Embryonic facial prominence (tissue), 1 donor: ENCODE measurements around the gene TMBIM1.

ENCODE experiments used
- DNase-seq: peaks from one replicate; pipeline ENCODE4 v3.0.0-alpha.2; 2016; ENCODE audit errors: extremely low spot score

TMBIM1 gene

GRCh38 chr2:218292048-218293014 is at the start of gene TMBIM1:
Gene TMBIM1 (minus strand): TSS chr2:218292503. CDS start chr2:218282141, 10,362 bp downstream.
- peak; percentile 53 for DNase-seq

GRCh38 chr2:218341381-218341780 is 49.1 kb upstream of the TMBIM1 start:
- no peak for DNase-seq

- DNase-seq = no peak
These were observed 48.4 kb upstream of the TMBIM1 start for GRCh38 chr2:218340656-218341055.

- DNase-seq = no peak
These were observed 42.2 kb upstream of the TMBIM1 start for GRCh38 chr2:218334531-218334930.

- DNase-seq = no peak
These were observed 40.8 kb upstream of the TMBIM1 start for GRCh38 chr2:218332920-218333645.

- no peak for DNase-seq
These were observed 40.0 kb upstream of the TMBIM1 start for GRCh38 chr2:218332288-218332687.

- no peak for DNase-seq
These were observed 39.4 kb upstream of the TMBIM1 start for GRCh38 chr2:218331745-218332144.

- DNase-seq = no peak
These were observed 37.7 kb upstream of the TMBIM1 start for GRCh38 chr2:218329826-218330593.

GRCh38 chr2:218329027-218329825 is 36.9 kb upstream of the TMBIM1 start:
- no peak for DNase-seq

- DNase-seq = no peak
These were observed 36.0 kb upstream of the TMBIM1 start for GRCh38 chr2:218328294-218328693.

- DNase-seq = no peak
These were observed 35.3 kb upstream of the TMBIM1 start for GRCh38 chr2:218327451-218328210.

- no peak for DNase-seq
These were observed 34.0 kb upstream of the TMBIM1 start for GRCh38 chr2:218326315-218326714.

GRCh38 chr2:218325566-218326160 is 33.4 kb upstream of the TMBIM1 start:
- no peak for DNase-seq

GRCh38 chr2:218323526-218324472 is 31.5 kb upstream of the TMBIM1 start:
- DNase-seq = no peak

- peak; percentile 74 for DNase-seq
These were observed 30.6 kb upstream of the TMBIM1 start for GRCh38 chr2:218322768-218323525.

- DNase-seq = no peak
These were observed 28.5 kb upstream of the TMBIM1 start for GRCh38 chr2:218320704-218321336.

- DNase-seq = no peak
These were observed 27.6 kb upstream of the TMBIM1 start for GRCh38 chr2:218319813-218320365.
